ENCODE results near the gene MAP4K4.
"Not testable (repeated sequence)": the region's sequence is repeated elsewhere in the genome, so short reads cannot be mapped to it uniquely, and the experiment has no call there.

Gene MAP4K4

GRCh38 chr2:101930847-101931246 is 233.3 kb downstream of the MAP4K4 start:
- no peak for ATAC-seq
- peaks cover 17 to 33% of the 10 kb centered on the region in 2 donors for H3K9me3 Mint-ChIP-seq
- H3K4me3 Mint-ChIP-seq, result no peak overlapping the region
- H3K27ac Mint-ChIP-seq, result no peak overlapping the region
- H3K27me3 Mint-ChIP-seq, result no peaks in the 10 kb centered on the region
- no peaks in the 10 kb centered on the region for H3K4me1 Mint-ChIP-seq
- no peak for DNase-seq

- H3K27ac Mint-ChIP-seq, result no peak overlapping the region
These were observed 233.9 kb downstream of the MAP4K4 start for GRCh38 chr2:101931402-101931801.

GRCh38 chr2:101935764-101936163 is 238.3 kb downstream of the MAP4K4 start:
- not testable (repeated sequence) for H3K4me1 Mint-ChIP-seq, ATAC-seq, H3K27me3 Mint-ChIP-seq, DNase-seq, H3K4me3 Mint-ChIP-seq, H3K27ac Mint-ChIP-seq
- peaks cover 19 to 36% of the 10 kb centered on the region in 2 donors for H3K9me3 Mint-ChIP-seq

More at GRCh38 chr2:101931402-101931801, 233.9 kb downstream of the MAP4K4 start:
- H3K9me3 Mint-ChIP-seq, result peaks cover 12 to 30% of the 10 kb centered on the region in 2 donors
- H3K27me3 Mint-ChIP-seq, result no peaks in the 10 kb centered on the region
- ATAC-seq (no peak), DNase-seq (no peak)
- H3K4me3 Mint-ChIP-seq, result no peak overlapping the region
- no peaks in the 10 kb centered on the region for H3K4me1 Mint-ChIP-seq

- no peak for ATAC-seq
- DNase-seq, result no peak
These were observed 245.3 kb downstream of the MAP4K4 start for GRCh38 chr2:101942851-101943250.

More at GRCh38 chr2:101942851-101943250, 245.3 kb downstream of the MAP4K4 start:
- no peak overlapping the region for H3K4me3 Mint-ChIP-seq
- peaks cover 14 to 15% of the 10 kb centered on the region in 2 donors for H3K9me3 Mint-ChIP-seq
- no peaks in the 10 kb centered on the region for H3K4me1 Mint-ChIP-seq
- no peak overlapping the region for H3K27ac Mint-ChIP-seq
- H3K27me3 Mint-ChIP-seq, result peaks cover 8% of the 10 kb centered on the region

All from stimulated activated naive CD8-positive, alpha-beta T cell treated with anti-CD3 and anti-CD28 coated beads, Interleukin-15, amount 100 ng/mL, for 72 hours (primary cell).